ENCODE data around the gene PKP1.

DNA sequence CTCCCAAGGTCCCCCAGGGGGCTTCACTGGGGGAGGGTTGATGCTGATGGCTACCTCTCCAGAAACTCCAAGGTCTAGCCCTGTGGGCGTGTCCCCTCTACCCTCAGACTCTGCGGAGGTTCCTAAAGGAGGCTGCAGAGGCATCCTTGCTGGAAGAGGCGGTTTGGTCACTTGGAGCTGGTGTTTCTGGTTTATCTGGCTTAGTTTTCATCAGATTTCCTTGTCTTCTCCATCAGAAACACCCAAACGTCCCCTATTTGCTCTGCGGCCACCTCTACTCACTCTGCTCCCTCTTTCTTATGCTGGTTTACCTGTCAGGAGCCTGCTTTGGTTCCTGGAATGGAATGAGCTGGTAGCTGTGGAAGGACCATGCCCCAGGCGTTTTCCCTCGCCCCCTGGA is 2.5 kb downstream of the PKP1 start:
- TF ChIP-seq, protein P1, sequence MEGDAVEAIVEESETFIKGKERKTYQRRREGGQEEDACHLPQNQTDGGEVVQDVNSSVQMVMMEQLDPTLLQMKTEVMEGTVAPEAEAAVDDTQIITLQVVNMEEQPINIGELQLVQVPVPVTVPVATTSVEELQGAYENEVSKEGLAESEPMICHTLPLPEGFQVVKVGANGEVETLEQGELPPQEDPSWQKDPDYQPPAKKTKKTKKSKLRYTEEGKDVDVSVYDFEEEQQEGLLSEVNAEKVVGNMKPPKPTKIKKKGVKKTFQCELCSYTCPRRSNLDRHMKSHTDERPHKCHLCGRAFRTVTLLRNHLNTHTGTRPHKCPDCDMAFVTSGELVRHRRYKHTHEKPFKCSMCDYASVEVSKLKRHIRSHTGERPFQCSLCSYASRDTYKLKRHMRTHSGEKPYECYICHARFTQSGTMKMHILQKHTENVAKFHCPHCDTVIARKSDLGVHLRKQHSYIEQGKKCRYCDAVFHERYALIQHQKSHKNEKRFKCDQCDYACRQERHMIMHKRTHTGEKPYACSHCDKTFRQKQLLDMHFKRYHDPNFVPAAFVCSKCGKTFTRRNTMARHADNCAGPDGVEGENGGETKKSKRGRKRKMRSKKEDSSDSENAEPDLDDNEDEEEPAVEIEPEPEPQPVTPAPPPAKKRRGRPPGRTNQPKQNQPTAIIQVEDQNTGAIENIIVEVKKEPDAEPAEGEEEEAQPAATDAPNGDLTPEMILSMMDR (optimal IDR thresholded peaks at IDR 0.05 in 1 of 3, IDR thresholded peaks at IDR 0.05 in 1 of 3, conservative IDR thresholded peaks at IDR 0.05 in 1 of 3; ENCODE audit: extremely low read depth in 1 of 3, insufficient read depth in 2 of 3, low read length in 3 of 3), result no peak
- TF ChIP-seq EZH2 (IDR thresholded peaks at IDR 0.05; ENCODE audit: low read length), result no peak
